H1 (cell line): Measurements from ENCODE around the gene GRIK1. TPM values are rescaled to one million over a fixed set of nuclear protein-coding genes. Genes with fewer than 3 reads are reported as not detected.

ENCODE experiments used
- CTCF ChIA-PET: fragments of 300-600 bp; sonication (Branson Sonifier 250); formaldehyde crosslinking; loops from one replicate; lab custom pipeline; 2021; ENCODE audit not compliant: partially characterized antibody; lab: Charles Lee
- POLR2A ChIA-PET: fragments of 300-600 bp; sonication (Branson Sonifier 250); formaldehyde crosslinking; loops from one replicate; lab custom pipeline; 2021; ENCODE audit warnings: inconsistent platforms; ENCODE audit not compliant: partially characterized antibody; lab: Charles Lee
- DNase-seq, 2 experiments: peaks; one replicate each; pipeline versions ENCODE4 v3.0.0 to v3.0.0-alpha.2; 2010 to 2022; ENCODE audit warnings: low spot score in 2 of 2, low read depth in 1 of 2, mixed read lengths in 1 of 2
- FAIRE-seq: peaks from 2 replicates; lab custom pipeline; 2011; peaks lifted over from hg19 to GRCh38; lab: Jason Lieb, UNC
- H2AFZ ChIP-seq: 2 replicates; pipeline ENCODE4 v1.8.1; 2012; ENCODE audit warnings: low read length, inconsistent platforms
- H2AK5ac ChIP-seq: 2 replicates; pipeline ENCODE4 v1.6.1; 2013; ENCODE audit warnings: low read depth, low read length
- H2BK120ac ChIP-seq: replicated peaks from 2 replicates; pipeline ENCODE3; 2013; ENCODE audit warnings: low read depth, low read length, inconsistent platforms
- H2BK12ac ChIP-seq: 2 replicates; pipeline ENCODE4 v1.6.1; 2013; ENCODE audit warnings: low read depth, low read length
- H2BK15ac ChIP-seq: 2 replicates; pipeline ENCODE4 v1.6.1; 2013; ENCODE audit warnings: low read length
- H2BK20ac ChIP-seq: 2 replicates; pipeline ENCODE4 v1.6.1; 2013; ENCODE audit warnings: low read length
- H2BK5ac ChIP-seq: 2 replicates; pipeline ENCODE4 v1.6.1; 2013; ENCODE audit warnings: low read depth, low read length
- H3K14ac ChIP-seq: 2 replicates; pipeline ENCODE4 v1.6.1; 2013; ENCODE audit warnings: inconsistent platforms; ENCODE audit not compliant: insufficient read length
- H3K18ac ChIP-seq: 2 replicates; pipeline ENCODE4 v1.6.1; 2013; ENCODE audit warnings: low read length; ENCODE audit errors: extremely low read depth
- H3K23ac ChIP-seq: 2 replicates; pipeline ENCODE4 v1.6.1; 2013; ENCODE audit warnings: inconsistent platforms; ENCODE audit not compliant: insufficient read length
- H3K23me2 ChIP-seq: 2 replicates; pipeline ENCODE4 v1.6.1; 2013; ENCODE audit warnings: low read depth, low read length
- H3K27ac ChIP-seq: 2 replicates; pipeline ENCODE4 v1.6.1; 2011; ENCODE audit warnings: low read depth, low read length, inconsistent platforms
- H3K27me3 ChIP-seq, 4 experiments: replicated peaks in 1 of 4; 1 replicate in 1 of 4; 2 replicates in 3 of 4; pipeline versions ENCODE4 v1.6.1 to v1.8.1; 2011 to 2013; ENCODE audit warnings: low read length in 3 of 4, mild to moderate bottlenecking in 3 of 4, inconsistent platforms in 2 of 4, mixed read lengths in 2 of 4, moderate library complexity in 1 of 4; ENCODE audit not compliant: control insufficient read depth in 3 of 4, insufficient read depth in 3 of 4; ENCODE audit errors: extremely low read depth in 1 of 4
- H3K36me3 ChIP-seq, 4 experiments: 2 replicates each; pipeline versions ENCODE4 v1.6.1 to v1.8.1; 2011 to 2013; ENCODE audit warnings: mild to moderate bottlenecking in 4 of 4, low read length in 3 of 4, moderate library complexity in 2 of 4, control low read depth in 1 of 4, inconsistent platforms in 1 of 4; ENCODE audit not compliant: insufficient read depth in 4 of 4, control insufficient read depth in 2 of 4
- H3K4ac ChIP-seq: replicated peaks from 2 replicates; pipeline ENCODE3; 2013; ENCODE audit warnings: low read length, low read depth, mixed read lengths, inconsistent platforms; ENCODE audit not compliant: insufficient read length
- H3K4me1 ChIP-seq, 4 experiments: replicated peaks in 1 of 4; 1 replicate in 1 of 4; 2 replicates in 3 of 4; pipeline versions ENCODE4 v1.6.1 to v1.8.1; 2011 to 2013; ENCODE audit warnings: low read length in 3 of 4, inconsistent platforms in 2 of 4, mixed read lengths in 1 of 4; ENCODE audit not compliant: insufficient read depth in 4 of 4, control insufficient read depth in 3 of 4
- H3K4me2 ChIP-seq, 2 experiments: 2 replicates each; pipeline versions ENCODE4 v1.6.1 to v1.8.1; 2011 to 2013; ENCODE audit warnings: low read depth in 2 of 2, low read length in 2 of 2, control low read depth in 1 of 2, inconsistent platforms in 1 of 2, mild to moderate bottlenecking in 1 of 2; ENCODE audit not compliant: insufficient read depth in 1 of 2
- H3K4me3 ChIP-seq, 4 experiments: fragments of 200-600, 300-600 bp in 1 of 4; sonication (generic), shearing (Covaris generic), sonication (Bioruptor Twin) in 1 of 4; 2 replicates each; pipeline versions ENCODE4 v1.5.1 to v1.8.1; 2011 to 2016; ENCODE audit warnings: low read length in 4 of 4, low read depth in 3 of 4, control low read depth in 2 of 4, inconsistent platforms in 2 of 4, mild to moderate bottlenecking in 2 of 4, mixed read lengths in 1 of 4, moderate library complexity in 1 of 4; ENCODE audit not compliant: insufficient read depth in 2 of 4; ENCODE audit errors: extremely low read depth in 1 of 4
- H3K56ac ChIP-seq: replicated peaks from 2 replicates; pipeline ENCODE3; 2013; ENCODE audit warnings: low read depth, mild to moderate bottlenecking, mixed read lengths, low read length, inconsistent platforms; ENCODE audit not compliant: insufficient read length
- H3K79me1 ChIP-seq: 2 replicates; pipeline ENCODE4 v1.6.1; 2013; ENCODE audit warnings: low read depth, low read length, control low read depth
- H3K79me2 ChIP-seq, 2 experiments: 2 replicates each; pipeline versions ENCODE4 v1.6.1 to v1.8.1; 2012 to 2013; ENCODE audit warnings: low read length in 2 of 2, mild to moderate bottlenecking in 2 of 2, inconsistent platforms in 1 of 2; ENCODE audit not compliant: insufficient read depth in 2 of 2, control insufficient read depth in 1 of 2
- H3K9ac ChIP-seq, 4 experiments: replicated peaks in 1 of 4; 1 replicate in 1 of 4; 2 replicates in 3 of 4; pipeline versions ENCODE4 v1.6.1 to v1.8.1; 2011 to 2013; ENCODE audit warnings: low read depth in 3 of 4, low read length in 3 of 4, control low read depth in 2 of 4, mild to moderate bottlenecking in 2 of 4, moderate library complexity in 2 of 4, inconsistent platforms in 1 of 4; ENCODE audit errors: extremely low read depth in 1 of 4
- H3K9me3 ChIP-seq, 2 experiments: 2 replicates each; pipeline versions ENCODE4 v1.6.1 to v1.8.1; 2012 to 2013; ENCODE audit warnings: mild to moderate bottlenecking in 2 of 2, moderate library complexity in 2 of 2, control low read depth in 1 of 2, inconsistent platforms in 1 of 2, low read depth in 1 of 2, low read length in 1 of 2, mixed read lengths in 1 of 2; ENCODE audit not compliant: insufficient read depth in 2 of 2
- H4K20me1 ChIP-seq, 2 experiments: replicated peaks in 1 of 2; 2 replicates each; pipeline versions ENCODE3 to v1.8.1; 2011 to 2013; ENCODE audit warnings: inconsistent platforms in 2 of 2, low read length in 2 of 2, mild to moderate bottlenecking in 1 of 2; ENCODE audit not compliant: insufficient read depth in 2 of 2, control insufficient read depth in 1 of 2
- H4K5ac ChIP-seq: 2 replicates; pipeline ENCODE4 v1.6.1; 2013; ENCODE audit warnings: low read length, low read depth, mixed read lengths, inconsistent platforms; ENCODE audit not compliant: insufficient read length
- H4K8ac ChIP-seq: 2 replicates; pipeline ENCODE4 v1.8.0; 2013; ENCODE audit warnings: mild to moderate bottlenecking, moderate library complexity, low read length, inconsistent platforms; ENCODE audit not compliant: insufficient read depth; ENCODE audit errors: extremely low read depth
- H4K91ac ChIP-seq: replicated peaks from 2 replicates; pipeline ENCODE3; 2013; ENCODE audit warnings: low read length, mixed read lengths, inconsistent platforms; ENCODE audit not compliant: insufficient read length
- CHD2 ChIP-seq: IDR thresholded peaks from 2 replicates; pipeline ENCODE4 v1.6.1; 2012; ENCODE audit warnings: low read length, improper control_type of control experiment
- EZH2 ChIP-seq: fragments of 200-600 bp; sonication (generic); IDR thresholded peaks from 2 replicates; pipeline ENCODE4 v1.7.1; 2012; ENCODE audit warnings: low read depth, mild to moderate bottlenecking, moderate library complexity, low read length, inconsistent platforms; ENCODE audit not compliant: severe bottlenecking
- MAFK ChIP-seq: IDR thresholded peaks from 2 replicates; pipeline ENCODE4 v1.6.1; 2012; ENCODE audit warnings: low read depth, mild to moderate bottlenecking, improper control_type of control experiment, low read length
- NRF1 ChIP-seq: IDR thresholded peaks from 2 replicates; pipeline ENCODE4 v1.6.1; 2011; ENCODE audit warnings: mild to moderate bottlenecking, low read depth, low read length, improper control_type of control experiment
- POLR2AphosphoS5 ChIP-seq: IDR thresholded peaks from 2 replicates; pipeline ENCODE4 v1.6.1; 2011; ENCODE audit warnings: low read depth, low read length
- RFX5 ChIP-seq: IDR thresholded peaks from 2 replicates; pipeline ENCODE4 v1.6.1; 2011; ENCODE audit warnings: low read depth, low read length, improper control_type of control experiment, borderline replicate concordance
- YY1 ChIP-seq: IDR thresholded peaks from 2 replicates; pipeline ENCODE4 v1.6.1; 2011; ENCODE audit warnings: low read depth, mild to moderate bottlenecking, low read length
- WGBS, 2 experiments: shearing (Covaris generic) in 1 of 2; methylation state at CpG; one replicate each; pipeline versions ENCODE4 v1.1.6 to v1.1.7; 2013 to 2015; ENCODE audit warnings: low lambda C conversion rate in 2 of 2, mixed read lengths in 2 of 2, inconsistent platforms in 1 of 2, low coverage in 1 of 2, missing lambda C conversion rate in 1 of 2; ENCODE audit not compliant: insufficient replicate concordance in 2 of 2, insufficient coverage in 1 of 2, insufficient read length in 1 of 2; ENCODE audit errors: extremely low coverage in 1 of 2, missing lambda C conversion rate in 1 of 2; 5-methylcytosine and 5-hydroxymethylcytosine counted together
- polyA plus RNA-seq, 7 experiments: library from polyadenylated mRNA; depleted of rRNA in 3 of 7; stranded (reverse) in 5 of 7; unstranded in 2 of 7; fragments of >200 nt in 5 of 7; fragments of 200-250 nt in 2 of 7; gene quantifications; 1 replicate in 5 of 7; 2 replicates in 1 of 7; 4 replicates in 1 of 7; pipeline versions ENCODE4 v1.2.1 to v1.2.3, GENCODE V29; 2011 to 2013; ENCODE audit warnings: missing spikeins in 2 of 7, mixed read lengths in 2 of 7
- total RNA-seq: library from RNA; stranded (reverse); fragmentation: NEBNext Ultra II Directional; extraction: Animal tissue kit (Norgen Biotek cat#: 25700); gene quantifications from 2 replicates; pipeline ENCODE4 v1.2.1, GENCODE V29; 2021

The GRIK1 gene
- total and polyA plus RNA-seq, 2 of the 8 experiments (the other 6 are each of a cell fraction or from before 2014, with no cell fraction given), result 0.11 to 0.32 TPM

GRCh38 chr21:29819675-29820326, 120.0 kb downstream of the GRIK1 start:
- no peak overlapping the region for H3K23ac ChIP-seq
- H4K5ac ChIP-seq, result no peak overlapping the region
- ChIA-PET POLR2A (no interaction called here), CTCF (interaction anchor here (0.8 kb wide), 2 partner anchors 9 to 30 kb away, joined by 3 read pairs; no protein-coding TSS in a partner anchor)
- no peaks in the 10 kb centered on the region for H3K23me2 ChIP-seq
- H2BK15ac ChIP-seq, result no peak overlapping the region
- 82% methylated on average over 5 of the region's 5 CpGs; no CpG with 5 or more reads in 1 of the 2 experiments for WGBS, 2 experiments
- no peak overlapping the region for H2BK120ac ChIP-seq
- no peak for FAIRE-seq
- no peaks in the 10 kb centered on the region for H3K79me1 ChIP-seq
- H3K27me3 ChIP-seq, result no peaks in the 10 kb centered on the region
- no peak overlapping the region for H2AK5ac ChIP-seq
- no peak overlapping the region for H3K18ac ChIP-seq
- H2BK5ac ChIP-seq, result no peak overlapping the region
- H3K4me3 ChIP-seq, result no peak overlapping the region
- TF ChIP-seq NRF1 (no peak), CHD2 (no peak), EZH2 (no peak), RFX5 (no peak), POLR2AphosphoS5 (no peak), MAFK (no peak), YY1 (no peak)
- H3K4me2 ChIP-seq, result no peak overlapping the region
- H3K4ac ChIP-seq, result no peak overlapping the region
- no peaks in the 10 kb centered on the region for H3K79me2 ChIP-seq
- no peaks in the 10 kb centered on the region for H3K9me3 ChIP-seq
- no peak overlapping the region for H3K56ac ChIP-seq
- no peak overlapping the region for H2BK20ac ChIP-seq
- H3K14ac ChIP-seq, result no peak overlapping the region
- no peak overlapping the region for H4K8ac ChIP-seq
- no peak overlapping the region for H2AFZ ChIP-seq
- no peak overlapping the region for H3K9ac ChIP-seq
- no peaks in the 10 kb centered on the region for H4K20me1 ChIP-seq
- no peak overlapping the region for H2BK12ac ChIP-seq
- H4K91ac ChIP-seq, result no peak overlapping the region
- H3K27ac ChIP-seq, result no peak overlapping the region
- no peak for DNase-seq
- H3K4me1 ChIP-seq, result no peaks in the 10 kb centered on the region
- no peaks in the 10 kb centered on the region for H3K36me3 ChIP-seq
